ENCODE data around the gene TUBB2B.

Gene TUBB2B

DNA sequence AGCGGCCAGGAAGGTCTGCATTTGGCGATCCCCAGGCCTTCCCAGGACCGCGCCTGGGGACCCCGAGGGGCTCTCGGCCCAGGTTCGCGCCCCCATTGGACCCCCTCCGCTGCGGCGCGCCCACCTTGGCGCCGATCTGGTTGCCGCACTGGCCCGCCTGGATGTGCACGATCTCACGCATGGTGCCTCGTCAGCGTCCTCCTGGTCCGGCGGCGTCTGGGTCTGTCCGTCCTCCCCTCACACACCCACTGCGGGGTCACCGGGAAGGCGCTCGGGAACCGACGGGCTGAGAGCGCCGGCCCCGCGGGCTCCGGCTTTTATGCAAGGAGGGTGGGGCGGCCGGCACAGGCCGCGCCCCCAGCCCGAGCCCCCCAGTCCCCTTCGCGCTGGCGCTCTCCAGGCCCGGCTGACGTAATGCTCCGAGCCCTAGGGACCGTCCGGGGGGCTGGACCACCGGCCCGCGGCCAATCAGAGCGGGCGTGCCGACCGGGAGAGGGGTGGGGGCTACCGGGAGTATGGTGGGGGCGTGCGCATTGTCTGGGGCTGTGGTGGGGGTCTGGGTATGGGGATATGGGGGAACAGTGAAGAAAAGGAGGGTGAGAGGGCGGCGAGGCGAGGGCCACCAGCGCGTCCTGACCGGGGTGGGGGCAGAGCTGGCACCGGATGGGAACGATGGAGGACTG lies at the start of gene TUBB2B:
Gene TUBB2B (minus strand): TSS at position 291 of the 683 bp plus-strand sequence. CDS start 110 bp downstream, at position 181.
- DNase-seq (ENCODE audit: low spot score): peak; percentile 74
- TF ChIP-seq, protein P1, sequence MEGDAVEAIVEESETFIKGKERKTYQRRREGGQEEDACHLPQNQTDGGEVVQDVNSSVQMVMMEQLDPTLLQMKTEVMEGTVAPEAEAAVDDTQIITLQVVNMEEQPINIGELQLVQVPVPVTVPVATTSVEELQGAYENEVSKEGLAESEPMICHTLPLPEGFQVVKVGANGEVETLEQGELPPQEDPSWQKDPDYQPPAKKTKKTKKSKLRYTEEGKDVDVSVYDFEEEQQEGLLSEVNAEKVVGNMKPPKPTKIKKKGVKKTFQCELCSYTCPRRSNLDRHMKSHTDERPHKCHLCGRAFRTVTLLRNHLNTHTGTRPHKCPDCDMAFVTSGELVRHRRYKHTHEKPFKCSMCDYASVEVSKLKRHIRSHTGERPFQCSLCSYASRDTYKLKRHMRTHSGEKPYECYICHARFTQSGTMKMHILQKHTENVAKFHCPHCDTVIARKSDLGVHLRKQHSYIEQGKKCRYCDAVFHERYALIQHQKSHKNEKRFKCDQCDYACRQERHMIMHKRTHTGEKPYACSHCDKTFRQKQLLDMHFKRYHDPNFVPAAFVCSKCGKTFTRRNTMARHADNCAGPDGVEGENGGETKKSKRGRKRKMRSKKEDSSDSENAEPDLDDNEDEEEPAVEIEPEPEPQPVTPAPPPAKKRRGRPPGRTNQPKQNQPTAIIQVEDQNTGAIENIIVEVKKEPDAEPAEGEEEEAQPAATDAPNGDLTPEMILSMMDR (IDR thresholded peaks at IDR 0.05; ENCODE audit: borderline replicate concordance, control extremely low read depth, extremely low read depth, insufficient read depth, missing control alignments): no peak
- in situ Hi-C loops (cut with MboI; ENCODE audit: low sequenced_read_pairs, unreplicated experiment): no loop called here

DNA sequence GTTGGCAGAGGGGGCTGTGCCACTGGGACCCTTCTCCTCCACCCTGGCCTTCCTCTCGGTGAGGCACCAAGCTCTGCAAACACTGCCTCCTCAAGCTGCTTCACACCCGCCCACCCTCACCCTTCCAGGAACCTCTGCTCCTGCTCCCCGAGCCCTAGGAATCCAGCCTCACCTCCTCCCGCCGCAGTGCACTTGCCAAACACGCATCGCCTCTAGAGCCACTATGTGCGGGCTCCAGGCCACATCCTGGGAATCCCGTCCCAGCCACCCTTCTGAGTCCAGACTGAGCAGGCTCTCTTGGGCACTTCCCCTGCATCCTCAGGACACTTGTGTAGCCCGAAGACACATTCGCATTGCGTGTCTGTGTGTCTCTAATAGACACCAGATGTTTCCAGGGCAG lies 49.8 kb upstream of the TUBB2B start:
- in situ Hi-C loops (cut with MboI; ENCODE audit: low sequenced_read_pairs, unreplicated experiment): loop anchor here (5.0 to 25.0 kb wide), 3 partner anchors 185 to 710 kb away; partner anchors contain the start of gene SLC22A23
- no peak for DNase-seq (ENCODE audit: low spot score)
- TF ChIP-seq, protein P1 (IDR thresholded peaks at IDR 0.05; ENCODE audit: borderline replicate concordance, control extremely low read depth, extremely low read depth, insufficient read depth, missing control alignments): no peak

- in situ Hi-C loops (cut with MboI; ENCODE audit: low sequenced_read_pairs, unreplicated experiment): loop anchor here (5.0 to 25.0 kb wide), 3 partner anchors 186 to 711 kb away; partner anchors contain the start of gene SLC22A23
- TF ChIP-seq, protein P1 (IDR thresholded peaks at IDR 0.05; ENCODE audit: borderline replicate concordance, control extremely low read depth, extremely low read depth, insufficient read depth, missing control alignments): no peak
- DNase-seq (ENCODE audit: low spot score): no peak
Measured at GRCh38 chr6:3276174-3277167, 49.0 kb upstream of the TUBB2B start.

DNA sequence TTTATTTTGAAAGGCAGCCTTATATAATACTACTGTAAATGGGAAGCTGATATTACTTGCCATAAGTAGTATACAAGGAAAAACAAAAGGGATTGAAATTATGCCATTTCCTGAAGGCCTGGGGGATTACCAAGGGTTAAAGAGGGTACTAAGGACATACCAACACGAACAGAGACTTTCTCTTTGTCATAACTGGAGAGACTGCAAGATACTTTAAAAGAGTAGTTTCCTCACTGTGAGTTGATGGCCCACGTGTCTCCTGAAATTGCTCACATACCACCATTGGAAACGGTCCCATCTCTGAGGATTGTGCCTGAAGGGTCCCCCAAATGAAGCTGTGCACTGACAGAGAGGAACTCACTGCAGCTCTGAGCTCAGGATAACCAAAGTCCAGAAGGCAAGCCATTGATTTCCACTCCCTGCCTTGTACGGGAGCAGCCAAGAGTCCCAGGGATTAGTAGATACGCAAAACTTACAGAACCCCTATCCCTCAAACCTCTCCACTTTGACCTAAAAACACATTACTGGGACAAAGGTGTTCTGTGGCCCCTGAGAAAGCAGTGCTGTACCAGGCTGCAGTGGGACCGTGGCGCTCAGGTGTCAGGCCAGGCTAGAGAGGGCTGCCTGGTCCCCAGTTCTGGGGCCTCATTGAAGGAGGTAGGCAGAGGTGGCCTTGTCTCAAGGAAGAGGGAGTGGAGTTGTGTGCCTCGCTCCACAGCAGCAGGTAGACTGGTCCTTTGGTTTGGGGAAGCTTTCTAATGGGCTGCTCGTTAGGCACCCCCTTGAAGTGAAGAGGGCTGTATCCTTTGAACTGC lies 46.5 kb upstream of the TUBB2B start:
- TF ChIP-seq, protein P1 (IDR thresholded peaks at IDR 0.05; ENCODE audit: borderline replicate concordance, control extremely low read depth, extremely low read depth, insufficient read depth, missing control alignments): no peak
- in situ Hi-C loops (cut with MboI; ENCODE audit: low sequenced_read_pairs, unreplicated experiment): no loop called here
- DNase-seq (ENCODE audit: low spot score): no peak

DNA sequence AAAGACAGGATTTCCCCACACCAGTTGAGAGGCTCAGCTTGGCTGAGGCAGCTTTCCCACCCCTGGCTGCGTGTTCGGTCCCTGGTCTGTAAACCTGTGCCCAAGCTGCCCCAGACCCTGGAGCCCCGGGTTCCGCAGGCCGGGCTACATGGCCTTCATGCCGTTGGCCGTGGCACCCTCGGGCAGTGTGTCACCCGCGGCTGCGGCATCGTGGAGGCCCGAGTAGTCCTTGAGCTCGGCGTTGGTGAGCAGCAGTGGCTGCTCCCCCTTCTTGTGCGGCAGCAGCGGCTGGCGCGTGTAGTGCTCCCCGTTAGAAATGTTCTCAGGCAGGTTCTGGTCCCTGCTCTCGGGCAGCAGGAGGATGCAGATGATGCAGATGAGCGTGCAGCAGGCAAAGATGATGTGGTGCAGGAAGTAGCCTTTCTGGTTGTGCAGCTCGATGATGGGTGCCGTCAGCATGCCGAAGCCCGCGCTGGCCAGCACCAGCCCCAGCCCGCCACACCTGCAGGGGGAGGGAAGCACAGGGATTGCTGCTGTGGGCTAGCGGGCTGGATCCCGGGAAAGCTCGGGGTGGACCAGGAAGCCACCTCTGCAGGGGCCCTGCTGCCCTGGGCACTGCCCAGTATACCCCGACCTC lies 45.6 kb upstream of the TUBB2B start:
- in situ Hi-C loops (cut with MboI; ENCODE audit: low sequenced_read_pairs, unreplicated experiment): no loop called here
- TF ChIP-seq, protein P1 (IDR thresholded peaks at IDR 0.05; ENCODE audit: borderline replicate concordance, control extremely low read depth, extremely low read depth, insufficient read depth, missing control alignments): no peak
- DNase-seq (ENCODE audit: low spot score): no peak

Measured in GM13976 (cell line).